Body of pancreas (tissue), 4 donors: ENCODE measurements around the gene CDH2. TPM values are rescaled to one million over a fixed set of nuclear protein-coding genes. Genes with fewer than 3 reads are reported as not detected.

Experiments
- ATAC-seq: fragments of 150-250 bp; one replicate; pipeline ENCODE4 v1.9.1; 2016
- DNase-seq, 4 donors: peaks; one replicate each; pipeline ENCODE4 v3.0.0-alpha.2; 2019
- H3K27ac ChIP-seq, 4 donors: fragments of 200-600 bp; sonication (generic); 1 replicate in 3 of 4; 2 replicates in 1 of 4; pipeline versions ENCODE4 v1.5.1 to v1.6.1; 2016 to 2019; ENCODE audit warnings: mild to moderate bottlenecking in 1 of 4, mixed read lengths in 1 of 4, moderate library complexity in 1 of 4
- H3K27me3 ChIP-seq, 2 donors: fragments of 200-600 bp; sonication (generic); one replicate each; pipeline ENCODE4 v1.6.0; 2016; ENCODE audit warnings: mild to moderate bottlenecking in 1 of 2
- H3K36me3 ChIP-seq, 2 donors: fragments of 200-600 bp; sonication (generic); replicated peaks in 1 of 2; 2 replicates each; pipeline ENCODE4 v1.5.1; 2016; ENCODE audit warnings: low read depth in 2 of 2; ENCODE audit not compliant: insufficient read depth in 1 of 2
- H3K4me1 ChIP-seq: fragments of 200-600 bp; sonication (generic); one replicate; pipeline ENCODE4 v1.6.0; 2016
- H3K4me3 ChIP-seq, 2 donors: fragments of 200-600 bp; sonication (generic); 1 replicate in 1 of 2; 2 replicates in 1 of 2; pipeline ENCODE4 v1.5.1; 2016 to 2019
- H3K9me3 ChIP-seq, 3 donors: fragments of 200-600 bp; sonication (generic); 1 replicate in 2 of 3; 2 replicates in 1 of 3; pipeline ENCODE4 v1.5.1; 2016
- POLR2A ChIP-seq, 3 donors: fragments of 450-650 bp; IDR thresholded peaks; one replicate each; pipeline ENCODE4 v1.6.1; 2016; ENCODE audit warnings: antibody characterized with exemption in 3 of 3, mild to moderate bottlenecking in 2 of 3
- WGBS, 2 donors: methylation state at CpG; one replicate each; pipeline ENCODE4 v1.1.5; 2017; 5-methylcytosine and 5-hydroxymethylcytosine counted together
- intact Hi-C: fragments of 100-400 bp; cut with DNase I; formaldehyde crosslinking; loops from one replicate; pipeline ENCODE4 v1.15.1; 2023
- total RNA-seq, 2 donors: library from RNA; depleted of rRNA; stranded (reverse); fragments of >200 nt; gene quantifications; one replicate each; pipeline ENCODE4 v1.1.0, GENCODE V29; 2016
- TF ChIP-seq, protein P1 (sequence below), 7 experiments: fragments of 450-650 bp in 4 of 7; fragments of 200-600 bp in 3 of 7; sonication (generic) in 3 of 7; IDR thresholded peaks; one replicate each; pipeline ENCODE4 v1.5.1; 2016 to 2019; ENCODE audit warnings: antibody characterized with exemption in 7 of 7

Gene CDH2
- total RNA-seq, 2 donors from 2014 or later = 0.33 to 0.78 TPM

DNA sequence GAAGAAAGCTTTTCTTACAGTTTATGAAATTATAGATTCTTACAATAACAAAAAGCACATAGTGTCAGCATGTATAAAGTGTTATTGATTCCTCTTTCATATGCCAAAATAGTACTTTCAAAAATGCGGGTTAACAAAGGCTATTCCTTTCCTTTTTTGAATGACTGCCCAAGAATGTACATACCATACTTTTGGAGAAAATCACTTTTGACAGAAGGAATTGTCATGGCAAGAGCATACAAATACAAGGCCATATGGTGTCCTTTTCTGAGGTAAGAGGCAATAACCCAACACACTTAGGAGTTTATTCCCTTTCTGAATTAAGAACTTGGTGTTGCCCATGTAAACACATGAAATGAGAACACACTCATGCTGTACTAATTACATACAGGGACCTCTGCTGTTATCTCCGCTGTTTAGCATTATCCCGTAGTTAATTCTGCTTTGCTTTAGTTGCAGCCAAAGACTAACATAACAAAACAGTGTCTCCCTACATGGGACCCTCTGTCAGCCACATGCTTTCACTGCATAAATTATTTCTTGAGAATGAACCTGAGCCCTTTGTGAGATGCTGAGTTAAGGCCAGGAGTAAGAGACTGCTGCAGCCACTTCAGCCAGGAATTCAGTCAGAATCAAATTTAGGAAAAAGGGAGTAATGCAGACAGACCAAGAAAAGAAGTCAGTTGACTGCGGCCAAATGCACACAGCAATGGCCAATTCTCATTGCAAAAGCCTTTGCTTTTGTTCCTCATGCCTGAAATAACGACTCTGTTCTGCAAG, 67.0 kb downstream of the CDH2 start:
- TF ChIP-seq POLR2A (IDR thresholded peaks at IDR 0.05) = no peak
- TF ChIP-seq, protein P1, sequence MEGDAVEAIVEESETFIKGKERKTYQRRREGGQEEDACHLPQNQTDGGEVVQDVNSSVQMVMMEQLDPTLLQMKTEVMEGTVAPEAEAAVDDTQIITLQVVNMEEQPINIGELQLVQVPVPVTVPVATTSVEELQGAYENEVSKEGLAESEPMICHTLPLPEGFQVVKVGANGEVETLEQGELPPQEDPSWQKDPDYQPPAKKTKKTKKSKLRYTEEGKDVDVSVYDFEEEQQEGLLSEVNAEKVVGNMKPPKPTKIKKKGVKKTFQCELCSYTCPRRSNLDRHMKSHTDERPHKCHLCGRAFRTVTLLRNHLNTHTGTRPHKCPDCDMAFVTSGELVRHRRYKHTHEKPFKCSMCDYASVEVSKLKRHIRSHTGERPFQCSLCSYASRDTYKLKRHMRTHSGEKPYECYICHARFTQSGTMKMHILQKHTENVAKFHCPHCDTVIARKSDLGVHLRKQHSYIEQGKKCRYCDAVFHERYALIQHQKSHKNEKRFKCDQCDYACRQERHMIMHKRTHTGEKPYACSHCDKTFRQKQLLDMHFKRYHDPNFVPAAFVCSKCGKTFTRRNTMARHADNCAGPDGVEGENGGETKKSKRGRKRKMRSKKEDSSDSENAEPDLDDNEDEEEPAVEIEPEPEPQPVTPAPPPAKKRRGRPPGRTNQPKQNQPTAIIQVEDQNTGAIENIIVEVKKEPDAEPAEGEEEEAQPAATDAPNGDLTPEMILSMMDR (IDR thresholded peaks at IDR 0.05) = no peak
- no peaks in the 10 kb centered on the region for H3K9me3 ChIP-seq
- 65 to 69% methylated on average over 5 of the region's 5 CpGs for WGBS, 2 donors
- ATAC-seq (no peak), DNase-seq (no peak)
- H3K27me3 ChIP-seq = no peaks in the 10 kb centered on the region
- H3K36me3 ChIP-seq = no peaks in the 10 kb centered on the region
- no peaks in the 10 kb centered on the region for H3K4me1 ChIP-seq
- H3K27ac ChIP-seq = no peak overlapping the region
- H3K4me3 ChIP-seq = no peak overlapping the region
- intact Hi-C loops = no loop called here

DNA sequence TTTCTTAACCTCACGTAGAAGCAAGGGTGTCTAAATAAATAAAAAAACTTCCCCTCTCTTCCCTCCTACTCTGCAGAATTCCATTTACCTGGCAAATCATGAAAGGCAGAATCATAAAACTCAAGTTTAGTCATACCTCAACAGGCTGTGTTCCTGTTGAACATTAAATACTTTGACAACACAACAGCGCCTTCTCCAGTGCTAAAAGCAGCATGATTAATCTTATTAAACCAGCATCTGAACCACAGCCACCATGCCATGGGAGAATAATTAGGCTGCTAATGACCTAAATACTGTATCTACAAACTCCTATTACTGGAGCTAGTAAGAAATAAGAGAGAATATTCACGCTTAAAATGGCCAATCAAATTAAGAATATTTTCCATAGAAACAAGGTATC, 68.1 kb downstream of the CDH2 start:
- no peaks in the 10 kb centered on the region for H3K36me3 ChIP-seq
- TF ChIP-seq POLR2A (IDR thresholded peaks at IDR 0.05) = no peak
- TF ChIP-seq, protein P1 (IDR thresholded peaks at IDR 0.05) = peak in 4 of 7 experiments; percentile 19 to 28 (median 26)
- DNase-seq = no peak
- no peaks in the 10 kb centered on the region for H3K27me3 ChIP-seq
- no peaks in the 10 kb centered on the region for H3K4me1 ChIP-seq
- WGBS, 2 donors = 26 to 36% methylated on average over 3 of the region's 3 CpGs
- peak; percentile 24 for ATAC-seq
- no peaks in the 10 kb centered on the region for H3K9me3 ChIP-seq
- no peak overlapping the region for H3K27ac ChIP-seq
- intact Hi-C loops = no loop called here
- H3K4me3 ChIP-seq = no peak overlapping the region

DNA sequence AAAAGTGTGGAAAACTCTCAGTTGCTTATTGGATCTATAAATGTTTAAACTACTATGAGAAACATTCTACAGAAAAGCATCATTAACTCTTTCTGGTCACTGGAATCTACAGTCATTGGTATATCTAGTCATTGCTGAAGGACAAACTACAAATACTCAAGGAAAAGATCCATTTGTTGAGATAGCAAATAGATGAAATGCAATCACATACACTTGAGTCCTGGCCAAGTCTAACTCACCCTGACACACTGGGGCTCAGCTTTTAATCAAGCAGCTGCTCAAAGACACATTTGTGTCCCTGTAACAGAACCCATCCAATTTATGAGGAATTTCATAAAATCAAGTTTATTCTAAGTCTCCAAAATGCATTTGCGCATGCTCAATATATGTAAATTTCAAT, 68.7 kb downstream of the CDH2 start:
- ATAC-seq (no peak), DNase-seq (no peak)
- Histone ChIP-seq H3K4me3 (no peak overlapping the region), H3K9me3 (no peaks in the 10 kb centered on the region), H3K27ac (no peak overlapping the region), H3K4me1 (no peaks in the 10 kb centered on the region), H3K27me3 (no peaks in the 10 kb centered on the region), H3K36me3 (no peaks in the 10 kb centered on the region)
- 89 to 97% methylated on average over 1 of the region's 1 CpG for WGBS, 2 donors
- intact Hi-C loops = no loop called here
- TF ChIP-seq, protein P1 (IDR thresholded peaks at IDR 0.05) = no peak
- TF ChIP-seq POLR2A (IDR thresholded peaks at IDR 0.05) = no peak

DNA sequence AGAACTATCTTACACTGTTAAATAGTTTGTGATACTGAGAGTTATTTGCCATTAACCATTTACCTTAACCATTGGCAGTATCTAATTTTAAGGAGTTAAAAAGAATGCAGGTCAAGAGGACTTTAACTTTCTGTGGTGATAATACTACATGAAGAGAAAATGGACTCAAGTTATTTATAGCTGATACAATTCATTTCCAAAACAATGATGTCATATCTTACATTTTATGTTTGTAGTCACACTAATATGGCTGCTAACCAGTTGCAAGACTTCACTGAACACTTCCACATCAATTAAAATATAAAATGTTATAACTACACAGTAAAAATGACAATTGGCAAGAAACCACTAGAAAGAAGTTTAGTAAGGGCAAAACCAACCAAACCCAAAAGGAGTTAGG, 77.7 kb downstream of the CDH2 start:
- DNase-seq (no peak), ATAC-seq (no peak)
- no peak overlapping the region for H3K27ac ChIP-seq
- H3K36me3 ChIP-seq = no peaks in the 10 kb centered on the region
- no peak overlapping the region for H3K4me3 ChIP-seq
- peaks cover 0 to 4% (median 0%) of the 10 kb centered on the region in 3 donors for H3K9me3 ChIP-seq
- H3K27me3 ChIP-seq = no peaks in the 10 kb centered on the region
- no peak for TF ChIP-seq POLR2A (IDR thresholded peaks at IDR 0.05)
- TF ChIP-seq, protein P1 (IDR thresholded peaks at IDR 0.05) = no peak
- no peaks in the 10 kb centered on the region for H3K4me1 ChIP-seq
- intact Hi-C loops = no loop called here

DNA sequence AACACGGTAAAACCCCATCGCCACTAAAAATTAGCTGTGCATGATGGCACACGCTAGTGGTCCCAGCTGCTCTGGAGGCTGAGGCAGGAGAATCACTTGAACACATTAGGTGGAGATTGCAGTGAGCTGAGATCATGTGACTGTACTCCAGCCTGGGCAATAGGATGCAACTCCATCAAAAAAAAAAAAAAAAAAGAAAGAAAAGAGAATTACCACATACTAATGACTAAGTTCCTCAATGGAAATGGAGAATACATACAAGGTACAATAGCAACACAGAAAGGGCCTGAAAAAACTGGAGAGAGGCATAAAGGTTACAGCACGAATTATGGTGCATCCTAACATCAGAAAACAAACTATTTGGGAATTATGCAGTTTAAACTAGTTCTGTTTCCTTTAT, 81.3 kb downstream of the CDH2 start:
- TF ChIP-seq, protein P1 (IDR thresholded peaks at IDR 0.05) = no peak
- no peak for TF ChIP-seq POLR2A (IDR thresholded peaks at IDR 0.05)
- no peak overlapping the region for H3K4me3 ChIP-seq
- no peak for DNase-seq
- H3K27me3 ChIP-seq = no peaks in the 10 kb centered on the region
- peaks cover 0 to 4% (median 0%) of the 10 kb centered on the region in 3 donors for H3K9me3 ChIP-seq
- H3K4me1 ChIP-seq = peaks cover 15% of the 10 kb centered on the region
- WGBS, 2 donors = 78 to 86% methylated on average over 4 of the region's 4 CpGs
- no peak for ATAC-seq
- no peak overlapping the region for H3K27ac ChIP-seq
- no peaks in the 10 kb centered on the region for H3K36me3 ChIP-seq
- intact Hi-C loops = no loop called here
